Spleen (tissue), 11 donors: ENCODE measurements around the gene RIPOR1. TPM values are rescaled to one million over a fixed set of nuclear protein-coding genes. Genes with fewer than 3 reads are reported as not detected.

Experiments
- DNase-seq: peaks from one replicate; pipeline ENCODE4 v3.0.0-alpha.2; 2020
- H3K27ac ChIP-seq, 8 donors: fragments of 200-600 bp; sonication (generic) in 7 of 8; 1 replicate in 4 of 8; 2 replicates in 4 of 8; pipeline versions ENCODE4 v1.5.0 to v1.8.0; 2016 to 2021; ENCODE audit warnings: inconsistent platforms in 4 of 8, mild to moderate bottlenecking in 4 of 8, moderate library complexity in 1 of 8
- H3K27me3 ChIP-seq, 7 donors: fragments of 200-600 bp; sonication (generic) in 6 of 7; replicated peaks in 1 of 7; 1 replicate in 4 of 7; 2 replicates in 3 of 7; pipeline versions ENCODE4 v1.5.0 to v1.8.0; 2016 to 2021; ENCODE audit warnings: inconsistent platforms in 3 of 7, mild to moderate bottlenecking in 1 of 7
- H3K36me3 ChIP-seq, 6 donors: fragments of 200-600 bp; sonication (generic) in 5 of 6; 1 replicate in 4 of 6; 2 replicates in 2 of 6; pipeline versions ENCODE4 v1.5.0 to v1.8.0; 2016 to 2021; ENCODE audit warnings: inconsistent platforms in 2 of 6
- H3K4me1 ChIP-seq, 6 donors: fragments of 200-600 bp; sonication (generic) in 5 of 6; 1 replicate in 3 of 6; 2 replicates in 3 of 6; pipeline versions ENCODE4 v1.5.0 to v1.8.0; 2016 to 2021; ENCODE audit warnings: inconsistent platforms in 3 of 6
- H3K4me3 ChIP-seq, 8 donors: fragments of 200-600 bp; sonication (generic) in 7 of 8; 1 replicate in 4 of 8; 2 replicates in 4 of 8; pipeline versions ENCODE4 v1.5.0 to v1.8.0; 2016 to 2021; ENCODE audit warnings: inconsistent platforms in 4 of 8, mild to moderate bottlenecking in 4 of 8, moderate library complexity in 2 of 8
- H3K9me3 ChIP-seq, 8 donors: fragments of 200-600 bp; sonication (generic) in 7 of 8; 1 replicate in 4 of 8; 2 replicates in 4 of 8; pipeline versions ENCODE4 v1.5.0 to v1.8.0; 2016 to 2021; ENCODE audit warnings: inconsistent platforms in 4 of 8
- CTCF ChIP-seq, 11 experiments: fragments of 200-600 bp in 7 of 11; fragments of 450-650 bp in 4 of 11; sonication (generic) in 4 of 11; IDR thresholded peaks in 8 of 11; conservative IDR thresholded peaks in 3 of 11; 1 replicate in 7 of 11; 2 replicates in 4 of 11; pipeline versions ENCODE4 v1.4.0 to v1.8.0; 2016 to 2021; ENCODE audit warnings: antibody characterized with exemption in 11 of 11, inconsistent platforms in 4 of 11, mild to moderate bottlenecking in 1 of 11
- POLR2A ChIP-seq, 3 donors: fragments of 450-650 bp; IDR thresholded peaks; one replicate each; pipeline ENCODE4 v1.5.1; 2017; ENCODE audit warnings: antibody characterized with exemption in 3 of 3, mild to moderate bottlenecking in 1 of 3
- POLR2AphosphoS5 ChIP-seq, 3 donors: sonication (generic); formaldehyde crosslinking; IDR thresholded peaks; one replicate each; pipeline ENCODE4 v1.5.1; 2017; ENCODE audit warnings: antibody characterized with exemption in 3 of 3
- WGBS, 5 donors: extraction: QIAGEN DNeasy Blood & Tissue Kit in 3 of 5; methylation state at CpG; one replicate each; pipeline versions ENCODE4 v1.1.5 to v1.1.7; 2013 to 2018; 5-methylcytosine and 5-hydroxymethylcytosine counted together
- intact Hi-C: fragments of 100-400 bp; cut with DNase I; formaldehyde crosslinking; loops from one replicate; pipeline ENCODE4 v1.15.0; 2023; ENCODE audit warnings: low total_unique reads
- polyA plus RNA-seq, 3 donors: library from polyadenylated mRNA; stranded (reverse); fragments of 200-250 nt; gene quantifications; one replicate each; pipeline ENCODE4 v1.2.1, GENCODE V29; 2013
- total RNA-seq, 7 donors: library from RNA; depleted of rRNA in 3 of 7; stranded (reverse); fragments of >200 nt in 3 of 7; fragmentation: NEBNext Ultra II Directional in 4 of 7; extraction: Animal tissue kit (Norgen Biotek cat#: 25700) in 4 of 7; gene quantifications; one replicate each; pipeline versions ENCODE4 v1.1.0 to v1.2.1, GENCODE V29; 2016 to 2021
- donor health status: healthy with polysubstance abuse.
- donor health status: DM: no; HTN: no; CAD: no; lungs with moderate emphysema.
- donor health status: DM: no; HTN: no; CAD: no.
- donor health status: Bipolar disorder and iron deficiency.
- donor health status: healthy.
- donor health status: DM: no; HTN: no; CAD: no.
- donor health status: DM: yes; HTN: yes; CAD: no.

The RIPOR1 gene
- total and polyA plus RNA-seq, 10 donors: 29.9 to 242 (median 133) TPM

GRCh38 chr16:67525176-67525860, 3.3 kb upstream of the RIPOR1 start:
- WGBS, 5 donors: 65 to 78% (median 77%) methylated on average over 10 to 11 of the region's 11 CpGs
- no peak overlapping the region for H3K4me3 ChIP-seq
- peaks cover 4 to 69% (median 35%) of the 10 kb centered on the region in 6 donors for H3K4me1 ChIP-seq
- DNase-seq: no peak
- no peaks in the 10 kb centered on the region for H3K9me3 ChIP-seq
- TF ChIP-seq POLR2A (IDR thresholded peaks at IDR 0.05): no peak
- no peak for TF ChIP-seq POLR2AphosphoS5 (IDR thresholded peaks at IDR 0.05)
- no peak for TF ChIP-seq CTCF (IDR thresholded peaks at IDR 0.05 in 8 of 11, conservative IDR thresholded peaks at IDR 0.05 in 3 of 11)
- no peaks in the 10 kb centered on the region for H3K36me3 ChIP-seq
- H3K27ac ChIP-seq: no peak overlapping the region
- H3K27me3 ChIP-seq: peaks cover 0 to 11% (median 0%) of the 10 kb centered on the region in 7 donors
- intact Hi-C loops: loop anchor here (10.0 kb wide), 1 partner anchor 279 kb away; the partner anchor contains the start of genes RANBP10 and TSNAXIP1

- WGBS, 5 donors: 85 to 95% (median 93%) methylated on average over 3 of the region's 3 CpGs
- H3K4me3 ChIP-seq: no peak overlapping the region
- no peak overlapping the region for H3K27ac ChIP-seq
- H3K9me3 ChIP-seq: no peaks in the 10 kb centered on the region
- H3K4me1 ChIP-seq: peaks cover 13 to 69% (median 37%) of the 10 kb centered on the region in 6 donors
- no peak for DNase-seq
- TF ChIP-seq POLR2A (IDR thresholded peaks at IDR 0.05) (no peak), CTCF (IDR thresholded peaks at IDR 0.05 in 8 of 11, conservative IDR thresholded peaks at IDR 0.05 in 3 of 11) (no peak), POLR2AphosphoS5 (IDR thresholded peaks at IDR 0.05) (no peak)
- intact Hi-C loops: loop anchor here (10.0 kb wide), 1 partner anchor 279 kb away; the partner anchor contains the start of genes RANBP10 and TSNAXIP1
- H3K27me3 ChIP-seq: peaks cover 0 to 16% (median 0%) of the 10 kb centered on the region in 7 donors
- H3K36me3 ChIP-seq: no peaks in the 10 kb centered on the region
These were observed 2.4 kb upstream of the RIPOR1 start for GRCh38 chr16:67526149-67526791.

- peak; percentile 90 for DNase-seq
- H3K36me3 ChIP-seq: no peaks in the 10 kb centered on the region
- peaks cover 0 to 16% (median 0%) of the 10 kb centered on the region in 7 donors for H3K27me3 ChIP-seq
- peaks cover 33 to 82% (median 55%) of the 10 kb centered on the region in 6 donors for H3K4me1 ChIP-seq
- peak overlapping the region; percentile 70 to 94 (median 79) for H3K4me3 ChIP-seq
- WGBS, 5 donors: 1 to 4% (median 2%) methylated on average over 29 to 65 of the region's 65 CpGs
- intact Hi-C loops: loop anchor here (10.0 kb wide), 1 partner anchor 276 kb away; the partner anchor contains the start of genes RANBP10 and TSNAXIP1
- no peaks in the 10 kb centered on the region for H3K9me3 ChIP-seq
- peak overlapping the region; percentile 77 to 95 (median 88) for H3K27ac ChIP-seq
- TF ChIP-seq CTCF (IDR thresholded peaks at IDR 0.05 in 8 of 11, conservative IDR thresholded peaks at IDR 0.05 in 3 of 11): no peak
- peak in 1 of 3 donors; percentile 54 for TF ChIP-seq POLR2A (IDR thresholded peaks at IDR 0.05)
- peak; percentile 5 to 73 (median 59) for TF ChIP-seq POLR2AphosphoS5 (IDR thresholded peaks at IDR 0.05)
These were observed 397 bp downstream of the RIPOR1 start for GRCh38 chr16:67528870-67529581.
